IPS-15b (cell line): ENCODE data around the gene TTC9B.
"Not testable (repeated sequence)": the region's sequence is repeated elsewhere in the genome, so short reads cannot be mapped to it uniquely, and the experiment has no call there.

Experiments
- H3K27me3 ChIP-seq: one replicate; pipeline ENCODE4 v1.6.1; 2013; ENCODE audit warnings: low read length; ENCODE audit not compliant: control insufficient read depth, insufficient read depth
- H3K36me3 ChIP-seq: one replicate; pipeline ENCODE4 v1.6.1; 2013; ENCODE audit warnings: low read length; ENCODE audit not compliant: control insufficient read depth, insufficient read depth
- H3K4me1 ChIP-seq: one replicate; pipeline ENCODE4 v1.6.1; 2013; ENCODE audit warnings: mild to moderate bottlenecking, low read length; ENCODE audit not compliant: control insufficient read depth, insufficient read depth
- H3K4me3 ChIP-seq: one replicate; pipeline ENCODE4 v1.5.1; 2013; ENCODE audit warnings: low read depth, low read length
- H3K9ac ChIP-seq: one replicate; pipeline ENCODE4 v1.6.1; 2013; ENCODE audit warnings: low read depth, mild to moderate bottlenecking, low read length
- H3K9me3 ChIP-seq: one replicate; pipeline ENCODE4 v1.6.1; 2013; ENCODE audit warnings: mild to moderate bottlenecking, low read length; ENCODE audit not compliant: control insufficient read depth, insufficient read depth

TTC9B gene

GRCh38 chr19:40171293-40171692 is 46.9 kb downstream of the TTC9B start:
- not testable (repeated sequence) for H3K36me3 ChIP-seq, H3K9ac ChIP-seq, H3K4me3 ChIP-seq, H3K4me1 ChIP-seq, H3K27me3 ChIP-seq, H3K9me3 ChIP-seq

DNA sequence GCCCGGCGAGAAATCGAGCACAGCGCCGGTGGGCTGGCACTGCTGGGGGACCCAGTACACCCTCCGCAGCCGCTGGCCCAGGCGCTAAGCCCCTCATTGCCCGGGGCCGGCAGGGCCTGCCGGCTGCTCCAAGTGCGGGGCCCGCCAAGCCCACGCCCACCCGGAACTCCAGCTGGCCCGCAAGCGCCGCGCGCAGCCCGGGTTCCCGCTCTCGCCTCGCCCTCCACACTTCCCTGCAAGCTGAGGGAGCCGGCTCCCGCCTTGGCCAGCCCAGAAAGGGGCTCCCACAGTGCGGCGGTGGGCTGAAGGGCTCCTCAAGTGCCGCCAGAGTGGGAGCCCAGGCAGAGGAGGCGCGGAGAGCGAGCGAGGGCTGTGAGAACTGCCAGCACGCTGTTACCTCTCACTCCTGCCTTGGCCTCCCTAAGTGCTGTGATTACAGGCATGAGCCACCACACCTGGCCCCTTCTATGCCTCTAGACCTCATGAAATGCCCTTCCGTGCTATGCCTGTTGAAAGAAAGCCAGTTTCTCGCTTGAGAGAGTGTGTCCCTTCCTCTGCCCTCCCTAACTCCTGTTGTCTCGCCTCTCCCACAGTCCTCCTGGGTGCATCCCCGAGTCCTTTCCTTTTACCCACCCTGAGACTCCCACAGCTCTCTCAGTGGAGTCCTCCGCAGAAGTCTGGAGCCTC is 47.7 kb downstream of the TTC9B start:
- H3K9me3 ChIP-seq, H3K4me3 ChIP-seq, H3K9ac ChIP-seq, H3K36me3 ChIP-seq, H3K4me1 ChIP-seq, H3K27me3 ChIP-seq: not testable (repeated sequence)

DNA sequence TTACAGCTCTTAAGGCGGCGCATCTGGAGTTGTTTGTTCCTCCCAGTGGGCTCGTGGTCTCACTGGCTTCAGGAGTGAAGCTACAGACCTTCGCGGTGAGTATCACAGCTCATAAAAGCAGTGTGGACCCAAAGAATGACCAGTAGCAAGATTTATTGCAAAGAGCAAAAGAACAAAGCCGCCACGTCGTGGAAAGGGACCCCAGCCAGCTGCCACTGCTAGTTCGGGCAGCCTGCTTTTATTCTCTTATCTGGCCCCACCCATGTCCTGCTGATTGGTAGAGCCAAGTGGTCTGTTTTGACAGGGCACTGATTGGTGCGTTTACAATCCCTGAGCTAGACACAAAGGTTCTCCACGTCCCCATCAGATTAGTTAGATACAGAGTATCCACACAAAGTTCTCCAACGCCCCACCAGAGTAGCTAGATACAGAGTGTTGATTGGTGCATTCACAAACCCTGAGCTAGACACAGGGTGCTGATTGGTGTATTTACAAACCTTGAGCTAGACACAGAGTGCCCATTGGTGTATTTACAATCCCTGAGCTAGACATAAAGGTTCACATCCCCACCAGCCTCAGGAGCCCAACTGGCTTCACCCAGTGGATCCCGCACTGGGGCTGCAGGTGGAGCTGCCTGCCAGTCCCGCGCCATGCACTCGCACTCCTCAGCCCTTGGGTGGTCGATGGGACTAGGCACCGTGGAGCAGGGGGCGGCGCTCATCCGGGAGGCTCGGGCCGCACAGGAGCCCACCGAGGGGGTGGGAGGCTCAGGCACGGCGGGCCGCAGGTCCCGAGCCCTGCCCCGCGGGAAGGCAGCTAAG is 48.5 kb downstream of the TTC9B start:
- not testable (repeated sequence) for H3K4me3 ChIP-seq, H3K36me3 ChIP-seq, H3K27me3 ChIP-seq, H3K9me3 ChIP-seq, H3K9ac ChIP-seq, H3K4me1 ChIP-seq
